GM12892 (cell line): Measurements from ENCODE around the gene SLIT3.

Source experiments
- POLR2A ChIP-seq: IDR thresholded peaks from 2 replicates; pipeline ENCODE4 v1.6.1; 2011; ENCODE audit warnings: low read depth, low read length, control low read depth
- POLR2AphosphoS5 ChIP-seq: IDR thresholded peaks from 2 replicates; pipeline ENCODE4 v1.6.1; 2011; ENCODE audit warnings: low read depth, low read length, control low read depth
- TAF1 ChIP-seq: IDR thresholded peaks from 2 replicates; pipeline ENCODE4 v1.6.1; 2011; ENCODE audit warnings: low read depth, mild to moderate bottlenecking, control low read depth, low read length, borderline replicate concordance

DNA sequence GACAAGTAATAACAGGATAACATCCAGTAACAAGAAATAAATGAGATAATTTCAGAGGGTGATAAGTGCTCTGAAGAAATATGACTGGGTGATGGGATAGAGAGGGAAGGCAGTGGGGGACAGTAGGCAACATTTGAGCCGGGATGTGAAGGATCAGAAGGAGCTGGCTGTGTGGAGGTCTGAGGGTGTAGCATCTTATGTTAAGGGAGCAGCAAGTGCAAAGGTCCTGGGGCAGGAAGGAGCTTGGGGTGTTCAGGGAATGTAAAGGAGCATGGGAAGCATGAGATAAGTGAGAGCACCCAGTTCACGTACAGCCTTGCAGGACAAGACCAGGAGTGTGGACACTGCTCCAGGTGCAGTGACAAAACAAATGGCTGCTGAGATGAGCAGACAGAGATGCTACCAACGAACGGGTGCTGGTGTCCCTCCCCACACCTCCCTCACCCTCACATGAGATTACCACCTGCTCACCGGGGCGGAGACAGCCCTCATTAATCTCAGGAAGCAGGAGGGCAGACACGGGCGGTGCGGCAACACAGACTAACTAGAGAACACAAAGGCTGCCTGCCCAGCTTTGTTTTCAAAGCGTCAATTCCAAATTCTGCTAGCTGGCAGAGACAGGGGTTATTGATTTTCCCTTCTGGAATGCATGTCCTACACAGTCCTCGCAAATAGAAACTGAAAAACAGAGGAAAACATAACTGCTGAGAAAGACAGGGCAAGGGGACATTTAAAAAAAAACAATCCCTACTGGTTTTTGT, 423.6 kb downstream of the SLIT3 start:
- TF ChIP-seq POLR2A (no peak), POLR2AphosphoS5 (no peak), TAF1 (no peak)
